Activated CD4-positive, CD25-positive, alpha-beta regulatory T cell treated with anti-CD3 and anti-CD28 coated beads, Interleukin-2, amount 50 U/mL, for 24 hours (primary cell): Measurements from ENCODE around the gene GRPR.
"Not testable (repeated sequence)": the region's sequence is repeated elsewhere in the genome, so short reads cannot be mapped to it uniquely, and the experiment has no call there.

Experiments
- ATAC-seq, 2 donors: fragments of 150-1000 bp; cut with Tn5 transposase; one replicate each; pipeline ENCODE4 v1.10.0; 2021; ENCODE audit warnings: mild to moderate bottlenecking in 1 of 2, moderate library complexity in 1 of 2

GRPR gene

DNA sequence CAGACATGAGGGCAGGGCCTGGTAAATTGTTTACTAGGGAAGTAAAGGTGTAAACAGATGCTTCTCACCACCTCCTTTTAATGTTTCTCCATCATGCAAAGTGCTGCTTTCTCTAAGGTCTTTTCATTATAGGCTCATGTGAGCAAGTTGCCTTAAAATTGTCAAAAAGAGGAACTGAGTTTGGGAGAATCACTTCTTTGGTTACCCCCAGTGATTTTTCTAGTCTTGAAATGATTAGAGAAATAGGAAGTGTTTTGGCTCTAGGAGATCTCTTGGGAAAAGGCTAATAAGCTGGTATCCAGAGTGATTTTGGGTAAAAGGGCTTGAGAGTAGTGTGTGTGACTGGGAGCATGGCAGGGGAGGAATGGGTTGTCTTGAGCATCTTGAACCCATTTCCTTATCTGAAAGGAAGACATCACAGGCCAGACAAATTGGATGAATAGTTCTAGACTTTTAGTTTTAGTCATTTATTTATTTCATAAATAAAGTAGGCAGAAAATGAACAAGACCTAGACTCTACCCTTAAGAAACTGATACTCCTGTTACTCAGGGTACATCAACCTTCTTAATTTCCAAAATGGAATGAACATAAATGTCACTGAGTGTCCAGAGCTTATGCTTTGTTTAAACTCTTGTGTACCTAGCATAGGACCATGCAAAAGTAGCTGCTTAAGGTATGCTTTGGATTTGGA lies 14.2 kb downstream of the GRPR start:
- ATAC-seq, result no peak

DNA sequence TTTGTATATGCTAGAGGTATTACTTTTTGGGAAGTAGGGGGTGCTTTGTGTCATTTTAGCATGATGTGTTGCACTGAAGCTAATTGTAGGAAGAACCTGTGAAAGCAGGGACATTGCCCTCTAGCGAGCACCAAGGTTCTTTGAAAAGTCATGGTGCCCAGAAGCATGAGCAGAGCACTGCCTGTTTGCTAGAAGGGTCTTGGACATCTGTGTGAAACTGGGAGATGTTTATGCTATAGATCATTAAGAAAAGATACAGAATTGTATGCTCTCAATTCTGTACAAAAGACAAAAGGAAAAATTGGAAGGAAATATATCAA lies 14.7 kb downstream of the GRPR start:
- no peak for ATAC-seq

DNA sequence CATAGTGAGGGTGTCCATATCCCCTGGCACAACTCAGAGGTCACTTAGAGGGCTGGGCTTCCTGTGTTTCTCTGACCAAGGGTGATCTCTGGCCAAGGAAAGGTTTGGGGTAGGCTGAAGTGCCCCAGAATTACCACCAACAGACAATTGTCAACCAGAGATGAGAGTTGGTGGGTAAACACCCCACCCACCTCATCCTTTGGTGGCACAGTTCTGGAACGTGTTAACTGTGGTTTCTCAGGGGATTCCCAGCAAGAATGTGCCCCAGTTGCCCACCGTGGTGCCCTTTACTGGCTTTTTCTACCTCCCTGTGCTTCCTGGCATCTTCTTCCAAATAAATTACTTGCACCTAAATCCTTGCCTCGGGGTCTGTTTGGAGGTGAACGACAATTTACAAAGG lies 17.1 kb downstream of the GRPR start:
- no peak for ATAC-seq

DNA sequence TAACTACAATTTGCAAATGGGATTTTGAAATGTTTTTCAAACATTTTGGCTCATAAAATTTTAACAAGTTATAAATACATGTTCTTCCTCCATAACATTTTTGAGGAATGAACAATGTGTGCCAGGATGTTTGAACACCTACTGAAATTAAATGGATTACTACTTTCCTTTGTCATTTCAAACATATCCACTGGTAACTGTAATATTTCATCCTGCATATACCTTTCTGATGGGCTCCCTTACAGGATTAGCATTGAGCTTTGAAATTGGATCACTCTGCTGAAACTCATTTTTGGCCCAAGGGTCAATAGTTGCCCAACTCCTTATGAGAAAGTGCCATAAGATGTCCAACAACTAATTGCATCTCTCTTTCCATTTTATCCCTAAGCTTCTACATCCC lies 17.6 kb downstream of the GRPR start:
- no peak for ATAC-seq

DNA sequence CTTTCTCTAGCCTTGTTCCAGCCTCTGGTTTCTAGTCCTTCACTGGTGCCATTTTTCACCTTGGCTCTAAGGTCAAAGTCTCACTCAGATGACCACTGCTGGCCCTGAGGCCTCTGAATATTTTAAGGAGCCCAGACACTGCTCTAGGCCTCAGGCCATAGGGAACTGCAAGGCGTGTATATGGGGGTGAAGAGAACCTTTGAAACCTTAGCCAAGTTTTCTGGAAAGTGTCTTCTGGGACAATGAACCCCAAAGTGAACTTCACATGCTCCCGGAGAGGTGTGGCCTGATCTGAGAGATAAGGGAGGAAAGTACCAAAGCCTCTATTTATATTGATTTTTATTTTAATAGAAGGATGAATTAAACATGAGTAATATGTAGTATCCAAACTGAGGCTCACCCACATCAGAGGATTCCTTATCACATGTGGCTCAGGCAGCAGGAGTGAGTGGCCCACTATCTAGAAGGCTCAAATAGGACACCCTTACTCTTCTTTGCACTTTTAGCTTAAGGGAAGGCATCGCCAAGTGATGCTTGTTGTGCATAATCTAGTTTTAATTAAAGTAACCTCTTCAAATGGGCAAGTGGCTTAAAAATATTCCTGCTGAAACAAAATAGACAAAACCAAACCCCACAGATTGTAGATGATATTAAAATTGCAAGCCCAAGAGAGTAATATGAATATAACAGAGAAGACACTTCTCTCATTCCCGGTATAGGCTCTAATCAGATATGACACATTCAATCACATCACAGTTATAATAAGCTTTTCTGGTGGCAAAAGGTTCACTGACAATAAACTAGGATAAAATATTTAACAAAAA lies 18.3 kb downstream of the GRPR start:
- ATAC-seq, result no peak

DNA sequence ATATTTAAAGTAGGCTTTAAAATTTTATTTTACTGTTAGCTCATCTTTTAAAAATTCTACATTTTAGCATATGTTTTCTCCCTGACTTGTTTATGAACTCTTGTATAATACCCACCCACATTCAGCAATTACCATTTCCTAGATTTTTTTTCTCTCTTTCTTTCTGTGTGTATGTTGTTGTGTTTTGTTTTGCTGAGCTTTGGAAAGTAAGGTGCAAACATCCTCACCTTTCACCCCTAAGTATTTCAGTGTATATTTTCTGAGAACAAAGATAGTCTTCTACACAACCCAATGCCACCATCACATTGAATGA lies 18.8 kb downstream of the GRPR start:
- ATAC-seq, result no peak

DNA sequence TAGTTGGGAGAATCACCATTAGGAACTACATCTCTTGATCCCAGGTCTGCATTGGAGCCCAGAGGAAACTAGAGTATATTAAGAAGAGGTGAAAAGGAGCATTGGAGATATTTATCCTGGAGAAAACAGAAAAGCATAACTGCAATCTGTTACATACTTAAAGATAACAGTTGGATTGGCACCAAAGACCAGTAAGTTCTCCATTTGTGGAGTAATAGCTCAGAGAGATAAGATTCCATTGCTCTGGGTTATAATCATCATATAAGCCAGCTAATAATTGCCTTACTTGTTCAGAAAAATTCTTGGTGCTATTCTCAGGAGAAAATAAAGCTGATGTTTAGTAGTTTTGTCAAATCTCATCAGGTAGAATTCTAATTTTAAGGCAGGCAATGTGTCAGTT lies 20.6 kb downstream of the GRPR start:
- ATAC-seq, result no peak

DNA sequence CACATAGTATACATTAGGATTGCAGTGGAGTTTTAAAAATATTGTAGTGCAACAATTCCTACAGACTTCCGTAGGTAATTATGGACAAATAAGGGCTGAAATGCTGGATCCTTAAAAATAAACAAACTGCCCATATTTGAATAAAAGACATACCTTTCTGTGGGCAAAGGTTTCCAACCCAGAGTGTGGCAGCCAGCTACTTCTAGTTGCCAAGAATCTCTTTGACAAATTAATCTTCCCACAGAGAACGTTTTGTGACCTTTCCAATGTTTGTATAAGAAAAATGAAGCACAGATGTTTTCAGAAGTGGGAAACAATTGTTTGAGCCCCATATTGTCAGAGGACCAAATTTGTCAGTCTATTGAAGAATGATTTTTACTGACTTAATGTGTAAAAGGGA lies 21.1 kb downstream of the GRPR start:
- no peak for ATAC-seq

DNA sequence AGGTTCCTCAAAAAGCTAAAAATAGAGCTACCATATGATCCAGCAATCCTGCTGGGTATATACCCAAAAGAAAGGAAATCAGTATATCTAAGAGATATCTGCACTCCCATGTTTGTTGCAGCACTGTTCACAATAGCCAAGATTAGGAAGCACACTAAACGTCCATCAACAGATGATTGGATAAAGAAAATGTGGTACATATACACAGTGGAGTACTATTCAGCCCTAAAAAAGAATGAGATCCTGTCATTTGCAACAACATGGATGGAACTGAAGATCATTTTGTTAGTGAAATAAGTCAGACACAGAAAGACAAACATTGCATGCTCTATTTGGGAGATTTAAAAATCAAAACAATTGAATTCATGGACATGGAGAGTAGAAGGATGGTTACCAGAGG lies 21.7 kb downstream of the GRPR start:
- not testable (repeated sequence) for ATAC-seq

DNA sequence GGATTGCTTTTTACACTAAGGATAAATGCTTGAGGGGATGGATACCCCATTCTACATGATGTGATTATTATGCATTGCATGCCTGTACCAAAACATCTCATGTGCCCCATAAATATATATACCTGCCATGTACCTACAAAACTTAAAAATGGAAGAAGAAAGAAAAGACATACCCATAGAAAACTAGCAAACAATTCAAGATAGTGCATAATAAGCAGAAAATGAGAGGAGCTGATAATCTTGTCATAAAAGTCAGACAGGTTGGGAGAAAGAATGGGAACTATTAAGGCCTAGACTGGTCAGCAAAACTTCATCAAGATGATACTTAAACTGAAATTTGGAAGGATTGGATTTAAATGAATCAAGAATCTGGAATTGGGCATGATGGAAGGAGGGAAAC lies 22.3 kb downstream of the GRPR start:
- ATAC-seq, result no peak

DNA sequence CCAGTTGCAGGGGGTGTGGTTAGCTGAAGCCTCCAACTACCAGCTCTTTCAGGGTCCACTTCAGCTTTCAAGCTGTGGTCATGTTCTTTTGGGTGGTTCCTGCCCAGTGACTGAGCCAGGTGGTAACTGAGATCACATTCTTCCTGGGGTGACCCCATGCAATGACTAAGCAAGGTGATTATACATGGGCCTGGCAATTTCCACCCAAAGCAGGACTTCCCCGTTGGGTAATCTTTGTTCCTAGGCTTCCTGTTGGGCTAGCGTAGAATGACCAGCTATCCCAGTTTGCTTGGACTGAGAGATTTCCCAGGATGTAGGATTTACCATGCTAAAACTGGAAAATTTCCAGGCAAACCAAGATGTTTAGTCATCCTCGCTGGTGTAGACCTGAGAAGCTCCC lies 25.5 kb downstream of the GRPR start:
- no peak for ATAC-seq

DNA sequence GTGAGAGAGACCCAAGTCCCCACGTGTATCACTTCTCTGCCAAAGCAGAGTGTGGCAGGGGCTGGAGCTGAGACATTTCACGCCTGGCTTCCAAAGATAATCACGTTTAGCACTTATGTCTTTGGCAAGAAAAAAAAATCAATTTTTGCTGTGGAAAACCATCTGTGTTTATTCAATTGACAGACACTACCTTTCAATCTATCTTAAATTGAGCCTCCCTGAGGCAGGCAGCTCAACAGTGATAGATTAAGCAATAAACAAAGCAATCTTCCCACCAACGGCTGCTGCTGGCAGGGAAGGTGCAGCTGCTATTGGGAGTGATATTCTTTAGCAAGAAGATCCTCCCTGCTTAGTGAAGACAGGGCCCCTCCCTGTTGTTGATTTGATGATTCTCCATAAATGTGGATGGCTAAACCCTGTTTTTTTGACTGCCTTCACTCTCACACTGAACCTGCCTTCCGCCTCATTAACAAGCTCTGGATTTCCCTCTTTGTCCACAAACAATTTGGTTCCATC lies 32.3 kb downstream of the GRPR start:
- ATAC-seq, result no peak

DNA sequence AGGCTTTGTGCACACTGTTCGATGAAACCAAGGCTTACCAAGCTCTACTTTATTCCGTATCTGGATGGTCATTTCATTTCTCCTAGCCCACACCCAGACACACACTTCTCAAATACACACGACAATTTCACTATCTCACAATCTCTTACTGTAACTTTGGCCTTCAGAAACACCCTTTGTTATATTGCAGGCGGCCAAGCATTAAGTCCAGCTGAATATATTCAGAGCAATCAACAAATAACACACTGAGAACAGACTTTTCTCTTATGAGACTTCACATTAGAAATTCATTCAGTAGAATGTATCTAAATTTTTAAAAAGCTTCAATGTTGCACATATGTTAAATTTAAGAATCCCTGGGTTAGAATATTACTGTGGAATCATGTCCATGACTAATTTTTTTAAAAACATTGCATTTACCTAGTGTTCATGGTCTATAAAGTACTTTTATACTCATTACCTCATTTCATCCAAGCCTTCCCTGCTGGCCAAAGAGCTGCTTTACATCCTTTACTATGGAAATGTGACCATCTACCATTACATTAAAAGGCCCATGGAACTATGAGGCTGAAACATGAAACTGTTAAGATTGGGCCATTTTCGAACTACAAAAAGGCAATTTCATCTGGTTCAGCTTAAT lies 33.4 kb downstream of the GRPR start:
- ATAC-seq, result no peak

DNA sequence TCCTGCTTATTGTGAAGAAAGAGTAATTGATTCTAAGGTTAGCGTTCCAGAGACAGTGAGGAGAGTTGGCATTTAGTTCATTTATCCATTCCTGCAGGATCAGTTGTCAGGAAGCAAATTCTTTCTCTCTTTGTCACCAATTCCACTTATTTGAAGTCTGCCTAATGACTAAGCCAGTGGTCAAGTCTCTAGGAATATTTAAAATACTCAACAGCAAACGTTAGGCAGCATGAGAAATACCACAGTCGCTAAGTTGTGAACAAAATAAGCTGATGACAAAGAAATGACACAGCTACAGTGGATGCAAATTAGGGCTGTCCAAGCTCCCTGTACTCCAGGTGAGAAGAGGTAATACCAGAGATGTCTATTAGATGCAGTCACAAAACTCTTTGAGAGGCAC lies 37.4 kb downstream of the GRPR start:
- no peak for ATAC-seq

DNA sequence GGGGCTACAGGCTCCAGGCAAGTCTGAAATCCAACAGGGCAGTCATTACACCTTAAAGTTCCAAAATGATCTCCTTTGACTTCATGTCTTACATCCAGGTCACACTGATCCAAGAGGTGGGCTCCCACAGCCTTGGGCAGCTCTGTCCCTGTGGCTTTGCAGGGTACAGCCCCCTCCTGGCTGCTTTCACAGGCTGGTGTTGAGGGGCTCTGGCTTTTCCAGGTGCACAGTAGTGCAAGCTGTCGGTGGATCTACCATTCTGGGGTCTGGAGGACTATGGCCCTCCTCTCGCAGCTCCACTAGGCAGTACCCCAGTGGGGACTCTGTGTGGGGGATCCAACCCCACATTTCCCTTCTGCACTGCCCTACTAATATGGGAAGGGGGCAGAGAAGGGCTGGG lies 37.8 kb downstream of the GRPR start:
- ATAC-seq, result not testable (repeated sequence)

DNA sequence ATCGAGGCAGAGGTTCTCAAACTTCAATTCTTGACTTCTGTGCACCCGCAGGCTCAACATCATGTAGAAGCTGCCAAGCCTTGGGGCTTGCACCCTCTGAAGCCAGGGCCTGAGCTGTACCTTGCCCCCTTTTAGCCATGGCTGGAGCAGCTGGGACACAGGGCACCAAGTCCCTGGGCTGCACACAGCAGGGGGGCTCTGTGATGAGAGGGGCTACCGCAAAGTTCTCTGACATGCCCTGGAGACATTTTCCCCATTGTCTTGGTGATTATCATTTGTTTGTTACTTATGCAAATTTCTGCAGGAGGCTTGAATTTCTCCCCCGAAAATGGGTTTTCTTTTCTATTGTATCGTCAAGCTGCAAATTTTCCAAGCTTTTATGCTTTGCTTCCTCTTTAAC lies 39.0 kb downstream of the GRPR start:
- no peak for ATAC-seq

DNA sequence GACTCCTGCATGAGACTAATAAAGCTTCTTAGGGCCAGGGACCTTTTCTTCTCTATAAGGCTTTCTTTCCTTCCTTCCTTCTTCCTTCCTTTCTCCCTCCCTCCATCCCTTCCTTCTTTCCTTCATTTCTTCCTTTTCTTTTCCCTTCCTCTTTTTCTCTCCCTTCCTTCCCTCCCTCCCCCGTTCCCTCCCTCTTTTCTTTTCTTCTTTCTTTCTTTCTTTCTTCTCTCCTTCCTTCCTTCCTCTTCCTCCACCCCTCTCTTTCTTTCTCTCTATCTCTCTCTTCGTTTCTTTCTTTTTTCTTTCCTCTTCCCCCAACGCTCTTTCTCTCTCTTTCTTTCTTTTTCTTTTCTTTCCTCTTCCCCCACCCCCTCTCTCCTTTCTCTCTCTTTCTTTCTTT lies 41.4 kb downstream of the GRPR start:
- ATAC-seq, result no peak

DNA sequence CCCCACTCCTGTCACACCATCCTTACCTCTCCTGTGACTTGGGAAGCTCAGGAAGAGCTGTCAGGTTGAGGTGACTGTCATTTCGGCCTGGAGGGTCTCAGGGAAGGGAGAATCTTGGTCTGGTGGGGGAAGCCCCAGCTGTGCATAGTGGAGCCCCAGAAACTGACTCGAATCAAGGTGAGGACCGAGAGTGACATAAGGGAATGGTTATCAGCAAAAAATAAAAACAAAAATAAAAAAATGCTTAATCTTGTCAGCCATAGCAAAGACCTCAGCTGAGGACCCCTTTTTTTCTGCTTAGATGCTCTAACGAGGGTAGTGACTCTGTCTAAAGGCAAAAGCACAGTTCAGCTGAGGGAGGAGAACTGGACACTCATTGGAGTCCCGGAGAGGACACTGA lies 43.8 kb downstream of the GRPR start, which contains the start of gene MAGEB17:
Gene MAGEB17 (plus strand): TSS at position 301 of the 400 bp plus-strand sequence. CDS start 2,902 bp downstream, outside the sequence.
- ATAC-seq, result no peak

DNA sequence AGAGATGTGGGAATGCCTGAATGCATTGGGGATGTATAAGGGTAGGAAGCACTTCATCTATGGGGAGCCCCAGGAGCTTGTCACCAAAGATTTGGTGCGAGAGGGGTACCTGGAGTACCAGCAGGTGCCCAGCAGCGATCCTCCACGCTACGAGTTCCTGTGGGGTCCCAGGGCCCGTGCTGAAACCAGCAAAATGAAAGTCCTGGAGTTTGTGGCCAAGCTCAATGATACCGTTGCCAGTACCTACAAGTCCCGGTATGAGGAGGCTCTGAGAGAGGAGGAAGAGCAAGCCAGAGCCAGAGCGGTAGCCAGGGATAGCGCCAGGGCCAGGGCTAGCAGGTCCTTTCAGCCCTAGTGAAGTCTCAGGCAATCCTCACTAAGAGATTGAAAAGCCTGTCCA lies 47.7 kb downstream of the GRPR start:
- no peak for ATAC-seq

DNA sequence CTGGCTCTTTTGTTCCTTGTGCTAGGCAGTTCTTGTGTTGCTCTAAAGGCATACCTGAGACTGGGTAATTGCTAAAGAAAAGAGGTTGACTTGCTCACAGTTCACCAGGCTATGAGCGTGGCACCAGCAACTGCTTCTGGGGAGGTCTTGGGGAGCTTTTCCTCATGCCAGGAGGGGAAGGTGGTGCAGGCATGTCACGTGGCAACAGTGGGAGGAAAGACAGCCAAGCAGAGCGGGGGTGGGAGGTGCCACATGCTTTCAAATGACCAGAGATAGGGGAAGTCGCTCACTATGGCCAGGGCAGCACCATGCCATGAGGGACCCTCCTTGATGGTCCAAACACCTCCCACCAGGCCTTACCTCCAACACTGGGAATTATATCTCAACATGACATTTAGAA lies 48.6 kb downstream of the GRPR start:
- ATAC-seq, result no peak

DNA sequence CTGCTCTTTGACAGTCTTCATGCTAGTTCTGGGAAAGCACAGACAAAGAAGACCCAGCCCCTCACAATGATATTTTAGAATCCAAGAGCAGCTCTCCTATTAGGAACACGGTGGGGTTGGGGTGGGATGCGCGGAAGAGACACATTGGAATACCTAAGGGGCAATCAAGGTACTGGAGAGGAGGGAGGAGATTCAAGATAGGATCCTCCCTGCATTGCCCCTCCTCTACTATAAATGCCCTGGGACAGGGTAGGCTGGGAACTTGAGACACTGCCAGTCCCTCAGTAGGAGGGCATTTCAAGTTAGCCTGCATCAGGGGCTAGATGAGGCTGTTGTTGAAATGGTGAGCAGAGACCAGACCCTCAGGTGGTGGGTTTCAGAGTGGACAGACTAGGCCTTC lies 49.0 kb downstream of the GRPR start:
- no peak for ATAC-seq

DNA sequence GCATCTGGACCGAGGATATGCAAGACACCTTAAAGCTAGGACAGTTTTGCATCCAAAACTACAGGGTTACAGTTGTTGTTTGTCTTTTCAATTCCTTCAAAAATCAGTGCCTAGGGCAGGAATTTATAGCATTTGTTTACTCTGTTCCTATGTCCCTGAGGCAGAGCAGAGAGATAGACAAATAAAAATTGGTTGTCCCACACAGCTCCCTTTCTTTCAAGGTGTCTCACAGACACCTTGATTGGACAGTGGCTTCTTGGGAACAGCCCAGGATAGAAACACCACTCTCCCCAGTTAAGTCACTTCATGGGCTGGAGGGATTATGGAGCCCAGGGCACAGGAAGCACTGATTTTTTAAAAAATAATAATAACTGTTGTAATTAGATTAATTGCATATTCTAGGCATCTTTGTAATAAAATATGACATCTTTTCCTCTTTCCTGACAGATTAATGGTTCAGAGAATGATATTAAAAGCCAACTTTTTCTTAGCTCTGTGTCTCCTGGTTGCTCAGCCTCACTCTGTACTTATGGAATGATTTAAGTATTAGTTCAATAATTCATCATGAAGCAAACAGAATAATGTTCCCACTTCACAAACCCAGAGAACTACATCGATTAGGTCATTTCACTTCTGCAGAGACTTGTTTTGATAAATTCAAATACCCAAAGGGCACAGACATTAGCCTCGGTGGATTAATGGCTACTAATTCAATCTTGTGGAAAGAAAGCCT lies 52.1 kb downstream of the GRPR start:
- no peak for ATAC-seq

DNA sequence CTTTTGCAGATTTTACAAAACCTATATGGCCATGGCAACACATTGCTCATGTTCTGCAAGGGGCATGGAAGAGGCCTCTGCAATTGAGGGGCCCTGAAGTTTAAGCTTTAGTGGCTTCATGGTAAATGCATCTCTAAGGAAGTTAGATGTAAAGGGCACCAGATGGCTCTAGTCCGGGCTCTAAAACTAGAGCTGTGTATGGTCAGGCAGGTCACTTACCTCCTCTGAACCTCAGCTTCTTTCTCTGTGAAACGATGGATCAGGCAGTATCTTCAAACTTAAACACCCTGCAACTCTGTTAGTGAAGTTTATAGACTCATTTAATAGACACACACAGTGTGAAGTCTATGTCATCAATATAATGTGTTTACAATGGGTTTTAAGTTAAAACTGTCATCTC lies 53.9 kb downstream of the GRPR start:
- ATAC-seq, result no peak
